Non-pigmented ciliary epithelial cell (primary cell): Measurements from ENCODE around the gene NAALADL2.

Experiments
- DNase-seq: peaks from one replicate; pipeline ENCODE4 v3.0.0-alpha.2; 2010; ENCODE audit warnings: low read depth

Gene NAALADL2

DNA sequence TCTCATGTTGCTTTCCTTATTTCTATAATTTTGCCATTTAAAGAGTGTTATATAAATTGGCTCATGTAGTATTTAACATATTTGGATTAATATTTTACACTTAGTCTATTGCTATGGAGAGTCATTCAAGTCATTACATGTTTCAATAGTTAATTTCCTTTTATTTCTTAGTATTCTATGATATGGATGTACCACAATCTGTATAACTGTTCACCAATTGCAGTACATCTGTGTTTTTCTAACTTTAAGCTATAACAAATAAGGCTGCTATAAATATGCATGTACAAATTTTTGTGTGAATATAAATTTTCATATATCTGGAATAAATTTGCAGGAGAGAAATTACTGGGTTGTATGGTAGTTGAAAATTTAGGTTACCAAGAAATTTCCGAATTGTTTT is 993.4 kb downstream of the NAALADL2 start:
- no peak for DNase-seq

GRCh38 chr3:175857666-175858270 is 998.6 kb downstream of the NAALADL2 start:
- DNase-seq, result no peak
